A673 (cell line): ENCODE results near the gene YJEFN3. TPM values are rescaled to one million over a fixed set of nuclear protein-coding genes. Genes with fewer than 3 reads are reported as not detected.

Experiments used
- BruUV-seq: library from RNA; stranded (reverse); fragments of 400-500 nt; replicated peaks from 2 replicates; lab custom pipeline; 2021; lab: Mats Ljungman, UMichigan
- CTCF ChIA-PET: fragments of 300-600 bp; sonication (Branson Sonifier 250); formaldehyde crosslinking; loops from one replicate; lab custom pipeline; 2022; ENCODE audit warnings: antibody characterized with exemption; lab: Charles Lee
- POLR2A ChIA-PET: fragments of 300-600 bp; sonication (Branson Sonifier 250); formaldehyde crosslinking; loops from one replicate; lab custom pipeline; 2022; ENCODE audit warnings: antibody characterized with exemption; ENCODE audit not compliant: low non-redundant PET; lab: Charles Lee
- DNase-seq: peaks from one replicate; pipeline ENCODE4 v3.0.0-alpha.2; 2015; ENCODE audit warnings: low spot score
- H3K27ac ChIP-seq: fragments of 200-600 bp; sonication (generic); 2 replicates; pipeline ENCODE4 v1.5.1; 2016; ENCODE audit warnings: mixed run types, low read depth, mild to moderate bottlenecking, mixed read lengths, antibody characterized with exemption, low read length; ENCODE audit not compliant: poor library complexity, severe bottlenecking
- H3K27me3 ChIP-seq: fragments of 200-600 bp; sonication (generic); replicated peaks from 2 replicates; pipeline ENCODE4 v1.6.1; 2017; ENCODE audit warnings: mixed run types, low read depth, mild to moderate bottlenecking, mixed read lengths, antibody characterized with exemption, low read length; ENCODE audit not compliant: insufficient read depth, poor library complexity
- H3K36me3 ChIP-seq: fragments of 200-600 bp; sonication (generic); 2 replicates; pipeline ENCODE4 v1.6.1; 2016; ENCODE audit warnings: mixed run types, mild to moderate bottlenecking, mixed read lengths, antibody characterized with exemption, low read length; ENCODE audit not compliant: insufficient read depth, poor library complexity, severe bottlenecking
- H3K4me1 ChIP-seq: fragments of 200-600 bp; sonication (generic); 2 replicates; pipeline ENCODE4 v1.6.1; 2017; ENCODE audit warnings: mixed run types, mild to moderate bottlenecking, mixed read lengths, antibody characterized with exemption, low read length; ENCODE audit not compliant: insufficient read depth, poor library complexity, severe bottlenecking
- H3K4me3 ChIP-seq: fragments of 200-600 bp; sonication (generic); 2 replicates; pipeline ENCODE4 v1.5.1; 2016; ENCODE audit warnings: low read depth, mixed run types, mild to moderate bottlenecking, mixed read lengths, low read length; ENCODE audit not compliant: poor library complexity, severe bottlenecking
- H3K9me3 ChIP-seq: fragments of 200-600 bp; sonication (generic); 2 replicates; pipeline ENCODE4 v1.6.1; 2016; ENCODE audit warnings: mixed run types, low read depth, mild to moderate bottlenecking, mixed read lengths, antibody characterized with exemption, low read length; ENCODE audit not compliant: poor library complexity, severe bottlenecking
- EZH2 ChIP-seq: fragments of 200-600 bp; sonication (generic); IDR thresholded peaks from 2 replicates; pipeline ENCODE4 v1.6.1; 2017; ENCODE audit warnings: borderline replicate concordance, low read depth, mild to moderate bottlenecking, mixed read lengths, antibody characterized with exemption, low read length; ENCODE audit not compliant: poor library complexity, severe bottlenecking
- intact Hi-C: fragments of 100-400 bp; cut with micrococcal nuclease; formaldehyde crosslinking; loops from one replicate; pipeline ENCODE4 v1.10.0; 2022; ENCODE audit not compliant: unreplicated experiment
- total RNA-seq: library from RNA; stranded (reverse); gene quantifications from 2 replicates; pipeline ENCODE4 v1.2.3, GENCODE V29; 2021
- TF ChIP-seq, protein P1 (sequence below): fragments of 300-800, 200-600 bp; sonication (generic); conservative IDR thresholded peaks from 2 replicates; pipeline ENCODE4 v1.5.1; 2017; ENCODE audit warnings: low read depth, mild to moderate bottlenecking, antibody characterized with exemption, low read length, moderate library complexity, mixed read lengths

The YJEFN3 gene
- total RNA-seq, 1 experiment from 2014 or later = 8.6 TPM

DNA sequence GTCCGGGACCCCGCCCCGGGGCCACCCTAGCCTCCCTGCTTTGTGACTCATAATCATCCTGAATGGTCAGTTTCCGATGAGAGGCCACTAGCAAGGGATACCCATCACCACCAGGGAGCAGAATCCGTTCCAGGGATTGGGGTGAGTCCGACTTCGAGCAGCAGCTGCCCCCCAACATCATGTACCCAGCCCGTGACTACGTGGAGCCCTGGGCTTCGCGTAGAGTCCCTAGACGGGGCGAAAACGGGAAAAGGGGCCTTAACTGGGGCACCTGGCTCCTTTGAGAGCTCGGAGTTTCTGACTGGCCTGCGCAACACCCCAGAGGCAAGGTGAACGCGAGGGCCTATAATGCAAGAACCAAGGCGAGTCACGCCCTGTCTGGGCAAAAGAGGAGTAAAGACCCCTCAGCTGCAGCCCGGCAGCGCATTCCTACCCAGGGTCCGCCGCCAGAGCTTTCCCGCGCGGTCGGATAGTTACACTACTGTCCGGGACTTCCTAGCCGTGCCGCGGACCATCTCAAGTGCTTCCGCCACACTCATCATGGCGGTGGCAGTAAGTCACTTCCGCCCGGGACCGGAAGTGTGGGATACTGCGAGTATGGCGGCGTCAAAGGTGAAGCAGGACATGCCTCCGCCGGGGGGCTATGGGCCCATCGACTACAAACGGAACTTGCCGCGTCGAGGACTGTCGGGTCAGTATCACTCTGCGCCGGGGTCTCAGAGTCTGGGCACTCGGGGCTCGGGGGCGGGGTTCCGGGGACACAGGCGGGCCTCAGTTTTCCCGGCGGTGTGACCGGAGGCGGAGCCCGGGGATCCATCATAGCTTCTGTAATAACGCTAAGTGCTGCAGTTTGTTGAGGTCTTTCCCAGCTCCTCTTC lies 12.8 kb upstream of the YJEFN3 start, which contains the start of gene NDUFA13:
Gene NDUFA13, plus strand, starts transcription at position 584 of the 878 bp plus-strand sequence. Its CDS starts 14 bp downstream, at position 598.
- Histone ChIP-seq H3K9me3 (no peaks in the 10 kb centered on the region), H3K4me3 (peak within 1 kb of the TSS; percentile 76), H3K36me3 (peaks cover 21% of the 10 kb centered on the region), H3K4me1 (peaks cover 5% of the 10 kb centered on the region), H3K27ac (peak within 1 kb of the TSS; percentile 89), H3K27me3 (no peaks in the 10 kb centered on the region)
- peak; percentile 95 for DNase-seq
- CTCF ChIA-PET = interaction anchor here (1.0 kb wide), 1 partner anchor 15 kb away, joined by 3 read pairs; no protein-coding TSS in a partner anchor
- BruUV-seq = TSS peak; percentile 88
- POLR2A ChIA-PET = no interaction called here
- no peak for TF ChIP-seq EZH2
- TF ChIP-seq, protein P1, sequence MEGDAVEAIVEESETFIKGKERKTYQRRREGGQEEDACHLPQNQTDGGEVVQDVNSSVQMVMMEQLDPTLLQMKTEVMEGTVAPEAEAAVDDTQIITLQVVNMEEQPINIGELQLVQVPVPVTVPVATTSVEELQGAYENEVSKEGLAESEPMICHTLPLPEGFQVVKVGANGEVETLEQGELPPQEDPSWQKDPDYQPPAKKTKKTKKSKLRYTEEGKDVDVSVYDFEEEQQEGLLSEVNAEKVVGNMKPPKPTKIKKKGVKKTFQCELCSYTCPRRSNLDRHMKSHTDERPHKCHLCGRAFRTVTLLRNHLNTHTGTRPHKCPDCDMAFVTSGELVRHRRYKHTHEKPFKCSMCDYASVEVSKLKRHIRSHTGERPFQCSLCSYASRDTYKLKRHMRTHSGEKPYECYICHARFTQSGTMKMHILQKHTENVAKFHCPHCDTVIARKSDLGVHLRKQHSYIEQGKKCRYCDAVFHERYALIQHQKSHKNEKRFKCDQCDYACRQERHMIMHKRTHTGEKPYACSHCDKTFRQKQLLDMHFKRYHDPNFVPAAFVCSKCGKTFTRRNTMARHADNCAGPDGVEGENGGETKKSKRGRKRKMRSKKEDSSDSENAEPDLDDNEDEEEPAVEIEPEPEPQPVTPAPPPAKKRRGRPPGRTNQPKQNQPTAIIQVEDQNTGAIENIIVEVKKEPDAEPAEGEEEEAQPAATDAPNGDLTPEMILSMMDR = no peak
- intact Hi-C loops = no loop called here

DNA sequence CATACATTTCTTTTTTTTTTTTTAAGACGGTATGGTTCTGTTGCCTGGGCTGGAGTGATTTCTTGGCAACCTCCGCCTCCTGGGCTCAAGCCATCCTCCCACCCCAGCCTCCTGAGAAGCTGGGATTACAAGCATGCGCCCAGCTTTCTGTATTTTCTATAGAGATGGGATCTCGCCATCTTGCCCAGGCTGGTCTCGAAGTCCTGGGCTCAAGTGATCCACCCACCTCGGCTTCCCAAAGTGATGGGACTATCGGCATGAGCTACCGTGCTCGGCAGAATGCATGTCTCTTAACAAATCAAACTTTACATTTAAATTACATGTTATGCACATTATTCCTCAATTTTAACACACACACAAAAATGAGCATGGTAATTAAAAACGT lies 11.5 kb upstream of the YJEFN3 start:
- H3K4me3 ChIP-seq = peak overlapping the region; percentile 76
- H3K27ac ChIP-seq = peak overlapping the region; percentile 89
- no peaks in the 10 kb centered on the region for H3K27me3 ChIP-seq
- H3K4me1 ChIP-seq = peaks cover 5% of the 10 kb centered on the region
- intact Hi-C loops = no loop called here
- DNase-seq = no peak
- CTCF ChIA-PET = no interaction called here
- TF ChIP-seq EZH2 = no peak
- TF ChIP-seq, protein P1 = no peak
- peaks cover 24% of the 10 kb centered on the region for H3K36me3 ChIP-seq
- POLR2A ChIA-PET = no interaction called here
- H3K9me3 ChIP-seq = peaks cover 4% of the 10 kb centered on the region
- TSS peak; percentile 66 for BruUV-seq

DNA sequence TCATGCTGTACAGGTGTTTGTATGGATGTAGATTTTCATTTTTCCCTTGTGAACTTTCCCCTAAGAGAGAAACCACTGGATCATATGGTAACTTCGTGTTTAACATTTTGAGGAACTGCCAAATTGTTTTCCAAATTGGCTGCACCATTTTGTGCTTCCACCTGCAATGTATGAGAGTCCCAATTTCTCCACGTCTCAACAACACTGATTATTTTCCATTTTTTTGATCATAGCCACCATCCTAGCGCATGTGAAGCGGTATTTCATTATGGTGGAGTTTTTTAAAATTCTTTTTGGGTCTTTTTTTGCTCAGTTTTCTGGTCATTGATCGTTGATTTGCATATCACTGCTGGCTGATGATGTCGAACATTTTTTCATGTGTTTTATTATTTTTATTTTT lies 7.7 kb upstream of the YJEFN3 start:
- DNase-seq = no peak
- ChIA-PET POLR2A (no interaction called here), CTCF (no interaction called here)
- Histone ChIP-seq H3K27me3 (no peaks in the 10 kb centered on the region), H3K36me3 (peaks cover 26% of the 10 kb centered on the region), H3K27ac (no peak overlapping the region), H3K4me3 (no peak overlapping the region), H3K4me1 (peaks cover 15% of the 10 kb centered on the region), H3K9me3 (peaks cover 4% of the 10 kb centered on the region)
- intact Hi-C loops = no loop called here
- TF ChIP-seq, protein P1 = no peak
- no peak for TF ChIP-seq EZH2
- BruUV-seq = no TSS peak
